A549 (cell line): ENCODE data around the gene MAD1L1.

Experiments
- BHLHE40 ChIP-seq: IDR thresholded peaks from 2 replicates; pipeline ENCODE4 v1.6.1; 2012; ENCODE audit warnings: low read depth, low read length, inconsistent platforms
- HDAC2 ChIP-seq: fragments of 200-600 bp; sonication (generic); IDR thresholded peaks from 2 replicates; pipeline ENCODE4 v1.6.1; 2016
- SMC3 ChIP-seq: fragments of >200 bp; sonication (Bioruptor Twin); formaldehyde crosslinking; IDR thresholded peaks from 3 replicates; pipeline ENCODE4 v1.6.1; 2018; ENCODE audit warnings: inconsistent platforms
- TF ChIP-seq, protein P1 (sequence below): fragments of >200 bp; sonication (Bioruptor Twin); formaldehyde crosslinking; IDR thresholded peaks from 3 replicates; pipeline ENCODE4 v1.5.1; 2016
- TF ChIP-seq, protein P2 (sequence below): IDR thresholded peaks from 2 replicates; pipeline ENCODE4 v1.6.1; 2012

DNA sequence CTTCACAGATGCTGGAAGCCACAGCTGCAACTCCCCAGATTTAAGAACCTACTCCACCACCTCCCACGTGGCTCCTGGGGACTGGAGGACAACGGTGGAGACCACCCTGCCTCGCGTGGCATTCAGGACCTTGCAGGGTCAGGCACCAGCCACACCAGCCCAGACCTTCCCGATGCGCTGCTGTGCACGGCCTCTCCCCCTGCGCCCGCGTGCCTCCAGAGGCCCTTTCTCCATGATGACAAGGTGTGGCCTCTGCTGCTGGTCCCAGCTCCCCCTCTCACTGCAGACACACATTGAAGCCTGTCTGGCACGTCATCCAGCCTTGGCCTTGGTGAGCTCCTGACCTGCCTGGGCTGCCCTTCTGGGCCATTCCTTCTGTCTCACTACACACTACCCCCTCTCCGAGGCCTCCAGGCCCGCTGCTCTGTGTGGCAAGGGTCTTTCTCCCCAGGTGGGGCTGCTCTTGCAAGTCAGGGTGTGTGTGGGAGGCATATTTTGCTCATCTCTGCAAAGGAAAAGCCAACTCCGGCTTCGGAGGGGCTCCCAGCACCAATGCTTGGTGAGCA is 254.8 kb downstream of the MAD1L1 start:
- TF ChIP-seq, protein P1, sequence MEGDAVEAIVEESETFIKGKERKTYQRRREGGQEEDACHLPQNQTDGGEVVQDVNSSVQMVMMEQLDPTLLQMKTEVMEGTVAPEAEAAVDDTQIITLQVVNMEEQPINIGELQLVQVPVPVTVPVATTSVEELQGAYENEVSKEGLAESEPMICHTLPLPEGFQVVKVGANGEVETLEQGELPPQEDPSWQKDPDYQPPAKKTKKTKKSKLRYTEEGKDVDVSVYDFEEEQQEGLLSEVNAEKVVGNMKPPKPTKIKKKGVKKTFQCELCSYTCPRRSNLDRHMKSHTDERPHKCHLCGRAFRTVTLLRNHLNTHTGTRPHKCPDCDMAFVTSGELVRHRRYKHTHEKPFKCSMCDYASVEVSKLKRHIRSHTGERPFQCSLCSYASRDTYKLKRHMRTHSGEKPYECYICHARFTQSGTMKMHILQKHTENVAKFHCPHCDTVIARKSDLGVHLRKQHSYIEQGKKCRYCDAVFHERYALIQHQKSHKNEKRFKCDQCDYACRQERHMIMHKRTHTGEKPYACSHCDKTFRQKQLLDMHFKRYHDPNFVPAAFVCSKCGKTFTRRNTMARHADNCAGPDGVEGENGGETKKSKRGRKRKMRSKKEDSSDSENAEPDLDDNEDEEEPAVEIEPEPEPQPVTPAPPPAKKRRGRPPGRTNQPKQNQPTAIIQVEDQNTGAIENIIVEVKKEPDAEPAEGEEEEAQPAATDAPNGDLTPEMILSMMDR = no peak
- TF ChIP-seq BHLHE40 (no peak), HDAC2 (no peak), SMC3 (no peak)
- TF ChIP-seq, protein P2, sequence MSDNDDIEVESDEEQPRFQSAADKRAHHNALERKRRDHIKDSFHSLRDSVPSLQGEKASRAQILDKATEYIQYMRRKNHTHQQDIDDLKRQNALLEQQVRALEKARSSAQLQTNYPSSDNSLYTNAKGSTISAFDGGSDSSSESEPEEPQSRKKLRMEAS = no peak
